ENCODE data around the gene CNTNAP2. TPM values are rescaled to one million over a fixed set of nuclear protein-coding genes. Genes with fewer than 3 reads are reported as not detected.

The CNTNAP2 gene
- total RNA-seq, 2 donors from 2014 or later: 171 to 228 TPM

DNA sequence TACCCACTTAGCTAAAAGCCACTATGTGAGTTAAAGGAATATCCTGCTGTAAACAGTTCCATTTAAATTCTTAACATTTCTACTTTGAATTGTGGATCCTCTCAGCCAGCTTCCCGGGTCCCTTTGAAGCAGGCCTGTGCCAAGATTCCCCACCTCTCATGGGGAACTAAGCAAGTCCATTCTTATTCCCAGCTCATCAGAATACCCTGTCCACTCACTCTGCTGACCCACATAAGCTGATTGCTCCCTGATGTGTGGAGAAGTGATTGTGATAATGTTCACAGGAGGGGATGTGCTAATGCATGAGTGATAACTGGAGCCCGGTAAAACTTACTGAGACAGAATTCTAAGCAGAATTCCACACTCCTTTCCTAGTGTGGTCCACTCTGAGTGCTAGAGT is 709.7 kb downstream of the CNTNAP2 start:
- peaks cover 6% of the 10 kb centered on the region for H3K9me3 ChIP-seq (ENCODE audit: control insufficient read depth, low read length)
- no peak overlapping the region for H3K9ac ChIP-seq (ENCODE audit: extremely low read depth, low read length, poor library complexity, severe bottlenecking)
- no peak overlapping the region for H3K4me3 ChIP-seq (ENCODE audit: low read length)
- TF ChIP-seq, protein P1, sequence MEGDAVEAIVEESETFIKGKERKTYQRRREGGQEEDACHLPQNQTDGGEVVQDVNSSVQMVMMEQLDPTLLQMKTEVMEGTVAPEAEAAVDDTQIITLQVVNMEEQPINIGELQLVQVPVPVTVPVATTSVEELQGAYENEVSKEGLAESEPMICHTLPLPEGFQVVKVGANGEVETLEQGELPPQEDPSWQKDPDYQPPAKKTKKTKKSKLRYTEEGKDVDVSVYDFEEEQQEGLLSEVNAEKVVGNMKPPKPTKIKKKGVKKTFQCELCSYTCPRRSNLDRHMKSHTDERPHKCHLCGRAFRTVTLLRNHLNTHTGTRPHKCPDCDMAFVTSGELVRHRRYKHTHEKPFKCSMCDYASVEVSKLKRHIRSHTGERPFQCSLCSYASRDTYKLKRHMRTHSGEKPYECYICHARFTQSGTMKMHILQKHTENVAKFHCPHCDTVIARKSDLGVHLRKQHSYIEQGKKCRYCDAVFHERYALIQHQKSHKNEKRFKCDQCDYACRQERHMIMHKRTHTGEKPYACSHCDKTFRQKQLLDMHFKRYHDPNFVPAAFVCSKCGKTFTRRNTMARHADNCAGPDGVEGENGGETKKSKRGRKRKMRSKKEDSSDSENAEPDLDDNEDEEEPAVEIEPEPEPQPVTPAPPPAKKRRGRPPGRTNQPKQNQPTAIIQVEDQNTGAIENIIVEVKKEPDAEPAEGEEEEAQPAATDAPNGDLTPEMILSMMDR (conservative IDR thresholded peaks at IDR 0.05): no peak
- Mint-ChIP-seq H3K27ac (no peak overlapping the region), H3K36me3 (ENCODE audit: low read depth) (no peaks in the 10 kb centered on the region), H3K4me1 (peaks cover 22% of the 10 kb centered on the region), H3K4me3 (no peak overlapping the region), H3K9me3 (peaks cover 14% of the 10 kb centered on the region), H3K27me3 (ENCODE audit: insufficient read depth) (no peaks in the 10 kb centered on the region)
- WGBS, 2 experiments (ENCODE audit: insufficient coverage in 1 of 2, insufficient read length in 1 of 2): 12% methylated on average over 2 of the region's 2 CpGs; no CpG with 5 or more reads in 1 of the 2 experiments
- peak; percentile 89 for DNase-seq
- no peaks in the 10 kb centered on the region for H3K36me3 ChIP-seq (ENCODE audit: control insufficient read depth, insufficient read depth, low read length)
- peaks cover 12% of the 10 kb centered on the region for H3K4me1 ChIP-seq (ENCODE audit: control insufficient read depth, insufficient read depth, low read length)
- H3K27ac ChIP-seq (ENCODE audit: low read depth, low read length): no peak overlapping the region
- H3K27me3 ChIP-seq (ENCODE audit: control insufficient read depth, insufficient read depth, low read length, poor library complexity, severe bottlenecking): no peaks in the 10 kb centered on the region

DNA sequence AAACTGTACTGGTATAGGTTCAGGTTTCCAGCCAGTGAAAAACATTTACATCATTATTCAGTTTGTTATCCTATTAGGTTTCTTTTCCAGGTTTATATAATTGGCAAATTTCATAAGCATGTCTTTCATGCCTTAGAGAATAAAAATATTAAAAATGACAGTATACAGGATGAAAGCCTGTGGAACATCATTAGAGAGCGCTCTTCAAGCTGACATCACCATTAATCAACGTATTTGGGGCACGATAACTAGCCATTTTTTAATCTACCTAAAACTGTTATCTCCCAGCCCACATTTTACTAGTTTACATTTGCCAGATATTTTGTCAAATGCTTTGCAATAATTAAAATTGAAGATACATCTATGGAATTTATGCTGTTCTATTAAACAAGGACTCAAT is 714.1 kb downstream of the CNTNAP2 start:
- TF ChIP-seq, protein P1 (conservative IDR thresholded peaks at IDR 0.05): no peak
- Mint-ChIP-seq H3K36me3 (ENCODE audit: low read depth) (no peaks in the 10 kb centered on the region), H3K9me3 (peaks cover 1% of the 10 kb centered on the region), H3K27ac (no peak overlapping the region), H3K4me3 (no peak overlapping the region), H3K27me3 (ENCODE audit: insufficient read depth) (no peaks in the 10 kb centered on the region), H3K4me1 (peaks cover 14% of the 10 kb centered on the region)
- H3K4me3 ChIP-seq (ENCODE audit: low read length): no peak overlapping the region
- no peaks in the 10 kb centered on the region for H3K9me3 ChIP-seq (ENCODE audit: control insufficient read depth, low read length)
- no peaks in the 10 kb centered on the region for H3K27me3 ChIP-seq (ENCODE audit: control insufficient read depth, insufficient read depth, low read length, poor library complexity, severe bottlenecking)
- no peak overlapping the region for H3K9ac ChIP-seq (ENCODE audit: extremely low read depth, low read length, poor library complexity, severe bottlenecking)
- peaks cover 9% of the 10 kb centered on the region for H3K4me1 ChIP-seq (ENCODE audit: control insufficient read depth, insufficient read depth, low read length)
- H3K36me3 ChIP-seq (ENCODE audit: control insufficient read depth, insufficient read depth, low read length): no peaks in the 10 kb centered on the region
- no peak overlapping the region for H3K27ac ChIP-seq (ENCODE audit: low read depth, low read length)
- WGBS, 2 experiments (ENCODE audit: insufficient coverage in 1 of 2, insufficient read length in 1 of 2): 96 to 100% methylated on average over 2 to 3 of the region's 3 CpGs
- no peak for DNase-seq

DNA sequence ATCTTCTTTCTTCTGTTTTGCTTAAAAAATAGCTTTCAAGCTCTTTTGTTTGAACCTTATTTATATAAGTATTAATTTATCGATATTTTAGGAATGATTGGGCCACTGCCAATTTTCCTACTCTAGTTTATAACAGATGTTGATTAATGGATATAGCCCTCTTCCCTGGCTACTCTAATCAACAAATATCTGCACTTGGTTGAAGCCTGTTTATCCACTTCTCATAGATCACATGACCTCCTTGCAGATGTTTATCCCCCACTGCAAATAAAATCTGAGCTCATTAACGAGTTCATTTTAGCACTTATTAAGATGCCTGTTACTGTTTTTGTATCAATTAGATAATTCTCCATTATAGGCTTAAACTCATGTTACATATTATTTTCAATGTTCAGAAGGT is 715.3 kb downstream of the CNTNAP2 start:
- Histone ChIP-seq H3K27me3 (ENCODE audit: control insufficient read depth, insufficient read depth, low read length, poor library complexity, severe bottlenecking) (no peaks in the 10 kb centered on the region), H3K36me3 (ENCODE audit: control insufficient read depth, insufficient read depth, low read length) (no peaks in the 10 kb centered on the region), H3K9me3 (ENCODE audit: control insufficient read depth, low read length) (no peaks in the 10 kb centered on the region), H3K27ac (ENCODE audit: low read depth, low read length) (no peak overlapping the region), H3K9ac (ENCODE audit: extremely low read depth, low read length, poor library complexity, severe bottlenecking) (no peak overlapping the region), H3K4me3 (ENCODE audit: low read length) (no peak overlapping the region), H3K4me1 (ENCODE audit: control insufficient read depth, insufficient read depth, low read length) (no peaks in the 10 kb centered on the region)
- peaks cover 6% of the 10 kb centered on the region for H3K4me1 Mint-ChIP-seq
- DNase-seq: no peak
- H3K36me3 Mint-ChIP-seq (ENCODE audit: low read depth): no peaks in the 10 kb centered on the region
- no peak overlapping the region for H3K4me3 Mint-ChIP-seq
- TF ChIP-seq, protein P1 (conservative IDR thresholded peaks at IDR 0.05): no peak
- peaks cover 1% of the 10 kb centered on the region for H3K9me3 Mint-ChIP-seq
- H3K27me3 Mint-ChIP-seq (ENCODE audit: insufficient read depth): no peaks in the 10 kb centered on the region
- 100% methylated on average over 1 of the region's 2 CpGs; no CpG with 5 or more reads in 1 of the 2 experiments for WGBS, 2 experiments (ENCODE audit: insufficient coverage in 1 of 2, insufficient read length in 1 of 2)
- no peak overlapping the region for H3K27ac Mint-ChIP-seq
